H9 (cell line): ENCODE data around the gene TPSB2. TPM values are rescaled to one million over a fixed set of nuclear protein-coding genes. Genes with fewer than 3 reads are reported as not detected.

Experiments used
- DNase-seq: peaks from one replicate; pipeline ENCODE4 v3.0.0-alpha.2; 2017
- H2AFZ ChIP-seq: one replicate; pipeline ENCODE4 v1.6.1; 2013; ENCODE audit warnings: mild to moderate bottlenecking, low read length, control low read depth, moderate library complexity
- H2AK5ac ChIP-seq: 2 replicates; pipeline ENCODE4 v1.6.1; 2013; ENCODE audit warnings: low read length, control low read depth, mixed read lengths; ENCODE audit not compliant: insufficient read length
- H2BK120ac ChIP-seq: one replicate; pipeline ENCODE4 v1.6.1; 2013; ENCODE audit warnings: low read depth, mild to moderate bottlenecking, low read length, control low read depth, inconsistent platforms; ENCODE audit not compliant: poor library complexity, severe bottlenecking
- H2BK12ac ChIP-seq: 2 replicates; pipeline ENCODE4 v1.6.1; 2013; ENCODE audit warnings: low read length, control low read depth, mixed read lengths, low read depth; ENCODE audit not compliant: insufficient read length
- H2BK15ac ChIP-seq: 2 replicates; pipeline ENCODE4 v1.6.1; 2013; ENCODE audit warnings: low read depth, low read length, control low read depth
- H2BK20ac ChIP-seq: one replicate; pipeline ENCODE4 v1.6.1; 2013; ENCODE audit warnings: low read depth, mild to moderate bottlenecking, low read length, control low read depth, inconsistent platforms; ENCODE audit not compliant: poor library complexity, severe bottlenecking
- H2BK5ac ChIP-seq: 2 replicates; pipeline ENCODE4 v1.6.1; 2013; ENCODE audit warnings: low read length, control low read depth, mixed read lengths; ENCODE audit not compliant: insufficient read length
- H3K14ac ChIP-seq: 2 replicates; pipeline ENCODE4 v1.6.1; 2013; ENCODE audit warnings: low read length, control low read depth; ENCODE audit not compliant: insufficient read depth
- H3K18ac ChIP-seq: 2 replicates; pipeline ENCODE4 v1.6.1; 2013; ENCODE audit warnings: low read depth, mild to moderate bottlenecking, mixed read lengths, low read length, control low read depth; ENCODE audit not compliant: insufficient read length
- H3K23ac ChIP-seq: 2 replicates; pipeline ENCODE4 v1.6.1; 2013; ENCODE audit warnings: low read length, control low read depth, mixed read lengths, low read depth; ENCODE audit not compliant: insufficient read length
- H3K23me2 ChIP-seq: 2 replicates; pipeline ENCODE4 v1.6.1; 2013; ENCODE audit warnings: low read depth, mild to moderate bottlenecking, mixed read lengths, low read length, control low read depth; ENCODE audit not compliant: insufficient read length, poor library complexity, severe bottlenecking
- H3K27ac ChIP-seq: 2 replicates; pipeline ENCODE4 v1.5.1; 2013; ENCODE audit warnings: low read length, control low read depth, mixed read lengths, low read depth; ENCODE audit not compliant: insufficient read length
- H3K27me3 ChIP-seq: 2 replicates; pipeline ENCODE4 v1.6.1; 2013; ENCODE audit warnings: low read length, control low read depth, inconsistent platforms; ENCODE audit not compliant: insufficient read depth
- H3K4ac ChIP-seq: 2 replicates; pipeline ENCODE4 v1.6.1; 2013; ENCODE audit warnings: low read depth, mild to moderate bottlenecking, control low read depth, inconsistent platforms, low read length, moderate library complexity
- H3K4me1 ChIP-seq: 2 replicates; pipeline ENCODE4 v1.6.1; 2013; ENCODE audit warnings: low read length, control low read depth, inconsistent platforms; ENCODE audit not compliant: insufficient read depth
- H3K4me2 ChIP-seq: 2 replicates; pipeline ENCODE4 v1.6.1; 2013; ENCODE audit warnings: low read length, control low read depth, mixed read lengths; ENCODE audit not compliant: insufficient read length, insufficient read depth
- H3K56ac ChIP-seq: 2 replicates; pipeline ENCODE4 v1.6.1; 2013; ENCODE audit warnings: low read depth, mild to moderate bottlenecking, mixed read lengths, low read length, control low read depth; ENCODE audit not compliant: insufficient read length
- H3K79me1 ChIP-seq: 2 replicates; pipeline ENCODE4 v1.6.1; 2013; ENCODE audit warnings: low read depth, mild to moderate bottlenecking, moderate library complexity, low read length, control low read depth, inconsistent platforms; ENCODE audit not compliant: insufficient read depth, poor library complexity, severe bottlenecking
- H3K79me2 ChIP-seq: 2 replicates; pipeline ENCODE4 v1.6.1; 2013; ENCODE audit warnings: low read length, control low read depth, inconsistent platforms; ENCODE audit not compliant: insufficient read depth
- H3K9ac ChIP-seq: 2 replicates; pipeline ENCODE4 v1.6.1; 2013; ENCODE audit warnings: low read length, control low read depth, mixed read lengths; ENCODE audit not compliant: insufficient read length; ENCODE audit errors: extremely low read depth
- H3K9me3 ChIP-seq: one replicate; pipeline ENCODE4 v1.6.1; 2013; ENCODE audit warnings: low read depth, low read length, inconsistent platforms; ENCODE audit not compliant: control insufficient read depth
- H3T11ph ChIP-seq: one replicate; pipeline ENCODE4 v1.6.1; 2013; ENCODE audit warnings: mild to moderate bottlenecking, low read length, control low read depth, inconsistent platforms
- H4K20me1 ChIP-seq: one replicate; pipeline ENCODE4 v1.6.1; 2013; ENCODE audit not compliant: control insufficient read depth, insufficient read length, insufficient read depth
- H4K5ac ChIP-seq: 2 replicates; pipeline ENCODE4 v1.6.1; 2013; ENCODE audit warnings: low read depth, mild to moderate bottlenecking, mixed read lengths, low read length, control low read depth; ENCODE audit not compliant: insufficient read length
- H4K8ac ChIP-seq: replicated peaks from 2 replicates; pipeline ENCODE4 v1.6.1; 2013; ENCODE audit warnings: low read length, control low read depth, mixed read lengths, low read depth; ENCODE audit not compliant: insufficient read length
- H4K91ac ChIP-seq: 2 replicates; pipeline ENCODE4 v1.6.1; 2013; ENCODE audit warnings: low read depth, mild to moderate bottlenecking, moderate library complexity, mixed read lengths, low read length, control low read depth; ENCODE audit not compliant: insufficient read length
- H3K27ac Mint-ChIP-seq, 3 experiments: 2 replicates in 2 of 3; 3 replicates in 1 of 3; pipeline ENCODE4 v1.8.0; 2020 to 2021; ENCODE audit warnings: mixed read lengths in 3 of 3, mild to moderate bottlenecking in 1 of 3, moderate library complexity in 1 of 3
- H3K27me3 Mint-ChIP-seq: 2 replicates; pipeline ENCODE4 v1.8.0; 2021; ENCODE audit warnings: low read depth, mild to moderate bottlenecking, moderate library complexity, mixed read lengths
- H3K36me3 Mint-ChIP-seq, 3 experiments: 2 replicates in 2 of 3; 3 replicates in 1 of 3; pipeline ENCODE4 v1.8.0; 2020 to 2021; ENCODE audit warnings: low read depth in 3 of 3, mixed read lengths in 3 of 3; ENCODE audit not compliant: insufficient read depth in 1 of 3
- H3K4me1 Mint-ChIP-seq, 2 experiments: 2 replicates each; pipeline ENCODE4 v1.8.0; 2020; ENCODE audit warnings: mixed read lengths in 2 of 2
- H3K4me3 Mint-ChIP-seq, 2 experiments: 2 replicates in 1 of 2; 3 replicates in 1 of 2; pipeline ENCODE4 v1.8.0; 2020 to 2021; ENCODE audit warnings: mild to moderate bottlenecking in 2 of 2, mixed read lengths in 2 of 2, moderate library complexity in 1 of 2
- H3K9me3 Mint-ChIP-seq, 2 experiments: 2 replicates in 1 of 2; 3 replicates in 1 of 2; pipeline ENCODE4 v1.8.0; 2020; ENCODE audit warnings: mild to moderate bottlenecking in 2 of 2, mixed read lengths in 2 of 2, moderate library complexity in 1 of 2
- WGBS: extraction: QIAGEN DNeasy Blood & Tissue Kit; methylation state at CpG from one replicate; pipeline ENCODE4 v1.1.7; 2013; ENCODE audit warnings: missing lambda C conversion rate, low lambda C conversion rate, mixed read lengths; ENCODE audit not compliant: insufficient read length; ENCODE audit errors: extremely low coverage; 5-methylcytosine and 5-hydroxymethylcytosine counted together
- total RNA-seq: library from RNA; stranded (reverse); gene quantifications from 2 replicates; pipeline ENCODE4 v1.2.1, GENCODE V29; 2021
- TF ChIP-seq, protein P1 (sequence below): fragments of 200-600 bp; sonication (generic); conservative IDR thresholded peaks from 3 replicates; pipeline ENCODE4 v1.8.0; 2021; ENCODE audit warnings: antibody characterized with exemption, mild to moderate bottlenecking

The TPSB2 gene
- total RNA-seq, 1 experiment from 2014 or later, result not detected

DNA sequence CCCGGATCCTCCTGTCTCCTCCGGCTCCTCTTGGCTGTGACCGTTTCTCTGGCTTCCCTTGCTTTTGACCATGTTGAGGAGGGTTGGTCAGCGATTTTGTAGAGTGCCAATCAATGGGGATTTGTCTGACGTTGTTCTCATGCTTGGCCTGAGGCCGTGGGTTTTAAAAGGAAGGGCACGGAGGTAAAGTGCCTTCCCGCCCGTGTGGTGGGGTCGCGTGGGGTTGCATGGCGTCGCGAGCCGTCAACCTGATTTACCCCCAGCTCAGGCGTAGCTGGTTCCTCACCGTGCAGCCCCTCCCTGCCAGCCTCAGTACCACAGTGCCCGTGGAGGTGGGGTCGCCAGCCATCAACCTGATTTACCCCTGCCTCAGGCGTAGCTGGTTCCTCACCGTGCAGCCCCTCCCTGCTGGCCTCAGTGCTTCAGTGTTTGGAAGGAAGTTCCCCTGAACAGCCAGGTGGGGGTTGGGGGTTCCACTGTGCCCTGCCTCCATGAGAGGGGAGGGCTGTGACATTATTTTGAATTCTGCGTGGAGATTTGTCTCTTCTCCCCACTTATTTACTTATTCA is 15.6 kb upstream of the TPSB2 start:
- H3K4me3 Mint-ChIP-seq, result no peak overlapping the region
- Histone ChIP-seq H2BK120ac (no peak overlapping the region), H4K5ac (no peak overlapping the region), H3K27ac (no peak overlapping the region), H4K8ac (no peak overlapping the region), H3K23ac (no peak overlapping the region), H2AK5ac (no peak overlapping the region), H3T11ph (no peak overlapping the region), H2BK15ac (no peak overlapping the region), H3K14ac (no peak overlapping the region), H2BK12ac (no peak overlapping the region), H3K56ac (no peak overlapping the region), H2AFZ (no peak overlapping the region), H3K79me2 (no peaks in the 10 kb centered on the region), H3K4me2 (no peak overlapping the region), H3K18ac (no peak overlapping the region), H2BK20ac (no peak overlapping the region), H3K4me1 (no peaks in the 10 kb centered on the region), H3K27me3 (no peaks in the 10 kb centered on the region; the same call in 1 of the 2 replicates), H3K23me2 (no peaks in the 10 kb centered on the region), H3K9me3 (no peaks in the 10 kb centered on the region), H4K91ac (no peak overlapping the region), H3K9ac (no peak overlapping the region), H3K79me1 (no peaks in the 10 kb centered on the region), H3K4ac (no peak overlapping the region), H4K20me1 (no peaks in the 10 kb centered on the region), H2BK5ac (no peak overlapping the region)
- H3K36me3 Mint-ChIP-seq, result no peaks in the 10 kb centered on the region; a peak in 1 of 7 replicates
- no CpG with 5 or more reads among the region's 22 CpGs for WGBS
- peaks cover 0 to 3% of the 10 kb centered on the region in 2 experiments; a peak in 1 of 4 replicates for H3K4me1 Mint-ChIP-seq
- peaks cover 46% of the 10 kb centered on the region for H3K27me3 Mint-ChIP-seq
- H3K9me3 Mint-ChIP-seq, result peaks cover 2 to 5% of the 10 kb centered on the region in 2 experiments; a peak in 4 of 5 replicates
- H3K27ac Mint-ChIP-seq, result peak overlapping the region in 1 of 3 experiments; percentile 12; a peak in 1 of 7 replicates
- no peak for DNase-seq
- TF ChIP-seq, protein P1, sequence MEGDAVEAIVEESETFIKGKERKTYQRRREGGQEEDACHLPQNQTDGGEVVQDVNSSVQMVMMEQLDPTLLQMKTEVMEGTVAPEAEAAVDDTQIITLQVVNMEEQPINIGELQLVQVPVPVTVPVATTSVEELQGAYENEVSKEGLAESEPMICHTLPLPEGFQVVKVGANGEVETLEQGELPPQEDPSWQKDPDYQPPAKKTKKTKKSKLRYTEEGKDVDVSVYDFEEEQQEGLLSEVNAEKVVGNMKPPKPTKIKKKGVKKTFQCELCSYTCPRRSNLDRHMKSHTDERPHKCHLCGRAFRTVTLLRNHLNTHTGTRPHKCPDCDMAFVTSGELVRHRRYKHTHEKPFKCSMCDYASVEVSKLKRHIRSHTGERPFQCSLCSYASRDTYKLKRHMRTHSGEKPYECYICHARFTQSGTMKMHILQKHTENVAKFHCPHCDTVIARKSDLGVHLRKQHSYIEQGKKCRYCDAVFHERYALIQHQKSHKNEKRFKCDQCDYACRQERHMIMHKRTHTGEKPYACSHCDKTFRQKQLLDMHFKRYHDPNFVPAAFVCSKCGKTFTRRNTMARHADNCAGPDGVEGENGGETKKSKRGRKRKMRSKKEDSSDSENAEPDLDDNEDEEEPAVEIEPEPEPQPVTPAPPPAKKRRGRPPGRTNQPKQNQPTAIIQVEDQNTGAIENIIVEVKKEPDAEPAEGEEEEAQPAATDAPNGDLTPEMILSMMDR, result no peak
